ENCODE data around the gene TXNRD3.

DNA sequence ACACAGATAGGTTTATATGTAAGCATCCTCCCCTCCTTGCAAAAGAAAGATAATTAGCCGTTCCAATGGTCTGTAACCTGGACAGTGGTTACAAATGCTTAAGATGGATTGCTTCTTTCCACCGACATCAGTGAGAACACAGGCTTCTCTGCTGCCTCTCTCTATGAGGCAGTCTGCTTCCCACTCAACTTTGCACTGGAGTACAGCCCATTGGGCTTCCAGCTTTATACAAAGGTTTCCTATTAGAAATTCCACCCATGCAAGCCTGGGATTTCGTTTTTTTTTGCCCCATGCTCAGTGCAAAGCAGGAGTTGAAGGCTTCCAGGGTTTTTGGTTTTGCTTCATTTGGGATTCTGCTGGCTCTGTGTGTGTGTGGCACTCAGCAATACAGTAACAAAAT is 48.9 kb downstream of the TXNRD3 start:
- TF ChIP-seq HDGF (IDR thresholded peaks at IDR 0.05; ENCODE audit: borderline replicate concordance) = no peak
- TF ChIP-seq ZNF384 (IDR thresholded peaks at IDR 0.05) = no peak
- TF ChIP-seq FOXK2 (IDR thresholded peaks at IDR 0.05) = no peak
- TF ChIP-seq ELF4 (IDR thresholded peaks at IDR 0.05) = no peak
- TF ChIP-seq CTBP1 (IDR thresholded peaks at IDR 0.05; ENCODE audit: borderline replicate concordance) = no peak
- no peak for TF ChIP-seq BHLHE40 (IDR thresholded peaks at IDR 0.05; ENCODE audit: borderline replicate concordance)
- no peak for TF ChIP-seq LEF1 (IDR thresholded peaks at IDR 0.05; ENCODE audit: borderline replicate concordance)
- TF ChIP-seq, protein P1, sequence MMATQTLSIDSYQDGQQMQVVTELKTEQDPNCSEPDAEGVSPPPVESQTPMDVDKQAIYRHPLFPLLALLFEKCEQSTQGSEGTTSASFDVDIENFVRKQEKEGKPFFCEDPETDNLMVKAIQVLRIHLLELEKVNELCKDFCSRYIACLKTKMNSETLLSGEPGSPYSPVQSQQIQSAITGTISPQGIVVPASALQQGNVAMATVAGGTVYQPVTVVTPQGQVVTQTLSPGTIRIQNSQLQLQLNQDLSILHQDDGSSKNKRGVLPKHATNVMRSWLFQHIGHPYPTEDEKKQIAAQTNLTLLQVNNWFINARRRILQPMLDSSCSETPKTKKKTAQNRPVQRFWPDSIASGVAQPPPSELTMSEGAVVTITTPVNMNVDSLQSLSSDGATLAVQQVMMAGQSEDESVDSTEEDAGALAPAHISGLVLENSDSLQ (IDR thresholded peaks at IDR 0.05) = no peak
- TF ChIP-seq TARDBP (IDR thresholded peaks at IDR 0.05) = no peak
- no peak for TF ChIP-seq SP1 (IDR thresholded peaks at IDR 0.05)
- TF ChIP-seq FOXM1 (IDR thresholded peaks at IDR 0.05; ENCODE audit: borderline replicate concordance) = no peak
- no peak for TF ChIP-seq ARNT (IDR thresholded peaks at IDR 0.05)
- TF ChIP-seq FOXA1 (IDR thresholded peaks at IDR 0.05) = no peak
